GM12873 (cell line): ENCODE measurements around the gene PHF21B.

Source experiments
- CTCF ChIP-seq: IDR thresholded peaks from 2 replicates; pipeline ENCODE4 v1.5.1; 2012; ENCODE audit warnings: low read depth, mild to moderate bottlenecking, moderate library complexity, low read length, control low read depth; ENCODE audit not compliant: insufficient read depth; ENCODE audit errors: missing control alignments

The PHF21B gene

DNA sequence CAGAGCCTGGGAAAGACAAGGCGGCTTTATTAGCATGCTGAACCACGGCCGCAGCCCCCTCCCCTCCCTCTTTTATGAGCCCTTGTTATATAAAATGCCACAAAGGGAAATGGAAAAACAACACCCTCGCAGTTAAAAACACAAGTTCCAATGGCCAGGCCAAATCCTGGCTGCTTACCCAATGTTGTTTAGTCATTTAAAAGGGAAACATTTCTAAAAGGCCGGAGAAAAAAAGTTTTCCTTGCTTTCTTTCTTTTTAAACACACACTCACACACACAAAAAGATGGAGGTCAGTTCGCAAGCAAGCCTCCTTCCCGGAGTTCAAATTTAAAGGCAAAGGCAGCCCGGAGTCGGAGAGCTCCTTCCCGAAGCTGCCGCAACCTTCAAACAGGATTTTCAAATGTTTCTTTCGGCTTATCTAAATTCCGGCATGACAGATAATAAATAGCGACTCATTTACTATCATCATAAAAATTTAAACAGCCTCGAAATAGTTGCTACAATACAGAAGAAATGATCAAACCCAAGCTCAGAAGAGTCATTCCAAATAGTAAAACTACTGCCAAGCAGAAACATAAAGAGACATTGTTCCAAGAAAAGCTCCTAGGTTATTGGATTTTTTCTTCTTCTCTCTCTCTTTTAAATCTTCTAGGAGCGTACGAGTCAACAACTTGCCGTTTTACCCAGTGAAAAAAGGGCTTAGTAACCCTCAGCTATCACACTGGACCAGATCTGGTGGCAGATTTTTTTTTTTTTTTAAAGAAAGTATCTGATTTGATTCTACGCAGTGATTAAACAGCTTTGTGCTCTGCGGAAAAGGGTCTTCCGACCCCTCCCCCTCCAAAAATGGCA lies 3.5 kb downstream of the PHF21B start:
- TF ChIP-seq CTCF = no peak

DNA sequence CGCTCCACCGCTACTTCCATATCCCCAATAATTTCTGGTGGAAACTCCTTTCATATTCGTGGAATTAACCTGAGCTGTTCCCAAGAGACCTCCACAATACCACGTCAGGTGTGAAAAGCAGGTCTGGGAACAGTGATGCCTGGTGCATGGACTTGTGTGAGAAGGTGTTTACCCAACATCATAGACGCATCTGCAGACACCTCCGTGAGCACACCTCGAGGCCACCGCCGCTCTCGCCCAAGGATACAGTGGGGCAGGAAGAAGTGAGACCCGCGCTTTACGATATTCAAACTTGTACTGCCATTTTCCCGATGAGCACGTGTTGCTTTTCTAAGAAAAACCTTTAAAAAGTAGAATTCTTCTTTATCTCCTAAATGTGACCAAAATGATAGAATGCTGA lies 8.2 kb downstream of the PHF21B start:
- no peak for TF ChIP-seq CTCF

- TF ChIP-seq CTCF = no peak
Observed at GRCh38 chr22:45000330-45000729, 9.5 kb downstream of the PHF21B start.

- TF ChIP-seq CTCF = no peak
Observed at GRCh38 chr22:44999687-45000086, 10.1 kb downstream of the PHF21B start.

- TF ChIP-seq CTCF = no peak
Observed at GRCh38 chr22:44999231-44999630, 10.6 kb downstream of the PHF21B start.

DNA sequence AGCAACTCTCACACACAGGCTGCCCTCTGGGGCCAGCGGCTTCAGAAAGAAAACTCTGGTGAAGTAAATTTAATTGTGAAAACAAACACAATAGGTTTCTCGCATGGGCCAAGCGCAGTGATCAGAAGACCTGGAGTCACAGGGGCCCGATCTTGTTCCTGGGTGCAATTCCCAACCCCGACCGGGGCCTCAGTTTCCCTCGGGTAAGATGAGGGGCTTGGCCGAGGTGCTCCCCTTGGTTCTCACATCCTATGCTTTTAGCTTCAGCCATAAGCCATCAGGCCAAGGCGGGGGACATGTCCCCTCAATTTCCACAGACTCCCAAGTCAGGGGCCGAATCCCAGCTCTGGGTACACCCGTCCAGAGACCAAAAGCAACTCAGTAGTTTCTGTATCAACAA lies 11.5 kb downstream of the PHF21B start:
- no peak for TF ChIP-seq CTCF

DNA sequence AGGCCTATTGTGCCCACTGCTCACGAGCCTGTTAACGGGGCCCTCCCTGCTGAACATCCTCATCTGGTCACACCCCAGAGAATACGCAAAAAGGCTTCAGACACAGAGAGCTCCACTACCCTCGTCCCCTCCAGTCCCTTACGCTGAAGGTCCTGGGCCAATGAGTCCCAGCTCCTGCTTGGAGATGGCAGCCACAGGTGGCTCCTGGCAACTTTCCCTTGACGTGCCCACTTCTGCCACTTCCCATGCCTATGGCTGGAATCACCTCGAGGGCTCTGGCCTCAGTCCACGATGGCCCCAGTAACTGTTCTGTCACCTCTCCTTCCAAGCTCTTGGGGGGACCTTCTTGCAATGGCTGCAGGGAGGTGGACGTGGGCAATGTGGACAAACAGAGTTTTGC lies 12.7 kb downstream of the PHF21B start:
- TF ChIP-seq CTCF = no peak
